K562 (cell line): ENCODE results near the gene INCA1. TPM values are rescaled to one million over a fixed set of nuclear protein-coding genes. Genes with fewer than 3 reads are reported as not detected.

ENCODE experiments used
- CEBPB ChIP-seq: fragments of 450-650 bp; IDR thresholded peaks from 2 replicates; pipeline ENCODE4 v1.6.1; 2016; ENCODE audit warnings: missing genetic modification characterization, missing compliant biosample characterization
- ETS2 ChIP-seq: IDR thresholded peaks from 2 replicates; pipeline ENCODE4 v1.6.1; 2016; ENCODE audit warnings: borderline replicate concordance, missing genetic modification characterization, mild to moderate bottlenecking, moderate library complexity, missing compliant biosample characterization; ENCODE audit not compliant: poor library complexity, severe bottlenecking
- GABPA ChIP-seq: fragments of 200-800 bp; sonication (Bioruptor generic); conservative IDR thresholded peaks from 2 replicates; pipeline ENCODE4 v1.6.1; 2016; ENCODE audit warnings: low read depth, missing genetic modification characterization, missing compliant biosample characterization
- HLTF ChIP-seq: fragments of 450-650 bp; IDR thresholded peaks from 2 replicates; pipeline ENCODE4 v1.6.1; 2016
- LCOR ChIP-seq: sonication (generic); formaldehyde crosslinking; IDR thresholded peaks from 2 replicates; pipeline ENCODE4 v1.8.0; 2022; ENCODE audit warnings: mild to moderate bottlenecking, missing genetic modification reagents
- NCOA1 ChIP-seq: fragments of 450-650 bp; IDR thresholded peaks from 2 replicates; pipeline ENCODE4 v1.6.1; 2016; ENCODE audit warnings: low read depth
- NELFE ChIP-seq: IDR thresholded peaks from 2 replicates; pipeline ENCODE4 v1.6.1; 2011; ENCODE audit warnings: mild to moderate bottlenecking; ENCODE audit not compliant: insufficient read depth, insufficient read length
- NFE2L1 ChIP-seq: fragments of 450-650 bp; IDR thresholded peaks from 2 replicates; pipeline ENCODE4 v1.6.1; 2016; ENCODE audit warnings: missing genetic modification characterization, low read depth, mild to moderate bottlenecking, missing compliant biosample characterization, moderate library complexity, borderline replicate concordance
- NUFIP1 ChIP-seq: fragments of 450-650 bp; IDR thresholded peaks from 2 replicates; pipeline ENCODE4 v1.6.1; 2018; ENCODE audit not compliant: partially characterized antibody
- ZNF589 ChIP-seq: fragments of 200-800 bp; sonication (Bioruptor generic); IDR thresholded peaks from 2 replicates; pipeline ENCODE4 v1.6.1; 2016; ENCODE audit warnings: low read depth, missing genetic modification characterization, missing compliant biosample characterization
- ZNF778 ChIP-seq: fragments of 450-650 bp; formaldehyde crosslinking; IDR thresholded peaks from 2 replicates; pipeline ENCODE4 v1.4.0; 2020; ENCODE audit warnings: mild to moderate bottlenecking, moderate library complexity
- polyA plus RNA-seq, 8 experiments: library from polyadenylated mRNA; depleted of rRNA in 4 of 8; stranded (reverse) in 5 of 8; unstranded in 3 of 8; fragments of >200 nt; fragmentation: Nextera tagmentation in 2 of 8; fragmentation: Illumina TruSeq in 1 of 8; extraction: Ambion mirVana in 2 of 8; extraction: Trizol in 1 of 8; gene quantifications; 2 replicates each; pipeline versions ENCODE4 v1.2.1 to v1.2.3, GENCODE V29; 2011 to 2014; ENCODE audit warnings: inconsistent platforms in 1 of 8, missing spikeins in 1 of 8
- total RNA-seq, 7 experiments: library from RNA; depleted of rRNA in 6 of 7; stranded (reverse); fragments of >200 nt in 6 of 7; fragmentation: Illumina TruSeq in 2 of 7; extraction: Trizol in 2 of 7; gene quantifications; 2 replicates each; pipeline versions ENCODE4 v1.2.1 to v1.2.3, GENCODE V29; 2011 to 2021; ENCODE audit warnings: low replicate concordance in 1 of 7
- TF ChIP-seq, protein P1 (sequence below), 2 experiments: fragments of 200-800 bp in 1 of 2; sonication (Bioruptor generic) in 1 of 2; sonication (generic) in 1 of 2; formaldehyde crosslinking in 1 of 2; IDR thresholded peaks in 1 of 2; conservative IDR thresholded peaks in 1 of 2; 2 replicates each; pipeline versions ENCODE4 v1.5.0 to v1.6.1; 2016 to 2020; ENCODE audit warnings: missing compliant biosample characterization in 1 of 2, missing genetic modification characterization in 1 of 2, missing genetic modification reagents in 1 of 2
- TF ChIP-seq, protein P2 (sequence below): sonication (generic); formaldehyde crosslinking; IDR thresholded peaks from 2 replicates; pipeline ENCODE4 v1.8.0; 2022; ENCODE audit warnings: mild to moderate bottlenecking, low read depth, missing genetic modification reagents
- TF ChIP-seq, protein P3 (sequence below): fragments of 450-650 bp; conservative IDR thresholded peaks from 2 replicates; pipeline ENCODE4 v1.6.1; 2016; ENCODE audit warnings: missing genetic modification characterization, low read depth, mild to moderate bottlenecking, control low read depth, missing compliant biosample characterization
- TF ChIP-seq, protein P4 (sequence below): sonication (generic); formaldehyde crosslinking; IDR thresholded peaks from 2 replicates; pipeline ENCODE4 v1.8.1; 2023; ENCODE audit warnings: mild to moderate bottlenecking, missing genetic modification reagents
- TF ChIP-seq, protein P5 (sequence below): sonication (generic); formaldehyde crosslinking; IDR thresholded peaks from 2 replicates; pipeline ENCODE4 v1.4.0; 2020; ENCODE audit warnings: mild to moderate bottlenecking, missing genetic modification reagents
- TF ChIP-seq, protein P6 (sequence below): fragments of 450-650 bp; IDR thresholded peaks from 2 replicates; pipeline ENCODE4 v1.6.1; 2016; ENCODE audit warnings: missing biosample characterization, missing genetic modification characterization

The INCA1 gene
- total and polyA plus RNA-seq, 9 of the 15 experiments (the other 6 are each of a cell fraction or from before 2014, with no cell fraction given), result 0.08 to 0.50 (median 0.13) TPM; not detected in 4

GRCh38 chr17:4939796-4940554 is 57.3 kb downstream of the INCA1 start, which contains the start of the genes RNF167 and SLC25A11 (continued):
- TF ChIP-seq, protein P1, sequence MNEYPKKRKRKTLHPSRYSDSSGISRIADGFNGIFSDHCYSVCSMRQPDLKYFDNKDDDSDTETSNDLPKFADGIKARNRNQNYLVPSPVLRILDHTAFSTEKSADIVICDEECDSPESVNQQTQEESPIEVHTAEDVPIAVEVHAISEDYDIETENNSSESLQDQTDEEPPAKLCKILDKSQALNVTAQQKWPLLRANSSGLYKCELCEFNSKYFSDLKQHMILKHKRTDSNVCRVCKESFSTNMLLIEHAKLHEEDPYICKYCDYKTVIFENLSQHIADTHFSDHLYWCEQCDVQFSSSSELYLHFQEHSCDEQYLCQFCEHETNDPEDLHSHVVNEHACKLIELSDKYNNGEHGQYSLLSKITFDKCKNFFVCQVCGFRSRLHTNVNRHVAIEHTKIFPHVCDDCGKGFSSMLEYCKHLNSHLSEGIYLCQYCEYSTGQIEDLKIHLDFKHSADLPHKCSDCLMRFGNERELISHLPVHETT (CRISPR knock-in tag; conservative IDR thresholded peaks at IDR 0.05 in 1 of 2, IDR thresholded peaks at IDR 0.05 in 1 of 2), result peak in 1 of 2 experiments; percentile 87; a peak in 2 of 4 replicates
- TF ChIP-seq, protein P2, sequence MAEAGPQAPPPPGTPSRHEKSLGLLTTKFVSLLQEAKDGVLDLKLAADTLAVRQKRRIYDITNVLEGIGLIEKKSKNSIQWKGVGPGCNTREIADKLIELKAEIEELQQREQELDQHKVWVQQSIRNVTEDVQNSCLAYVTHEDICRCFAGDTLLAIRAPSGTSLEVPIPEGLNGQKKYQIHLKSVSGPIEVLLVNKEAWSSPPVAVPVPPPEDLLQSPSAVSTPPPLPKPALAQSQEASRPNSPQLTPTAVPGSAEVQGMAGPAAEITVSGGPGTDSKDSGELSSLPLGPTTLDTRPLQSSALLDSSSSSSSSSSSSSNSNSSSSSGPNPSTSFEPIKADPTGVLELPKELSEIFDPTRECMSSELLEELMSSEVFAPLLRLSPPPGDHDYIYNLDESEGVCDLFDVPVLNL (CRISPR knock-in tag), result no peak
- no peak for TF ChIP-seq ETS2 (tag)
- TF ChIP-seq GABPA (tag), result peak; percentile 95
- TF ChIP-seq, protein P3, sequence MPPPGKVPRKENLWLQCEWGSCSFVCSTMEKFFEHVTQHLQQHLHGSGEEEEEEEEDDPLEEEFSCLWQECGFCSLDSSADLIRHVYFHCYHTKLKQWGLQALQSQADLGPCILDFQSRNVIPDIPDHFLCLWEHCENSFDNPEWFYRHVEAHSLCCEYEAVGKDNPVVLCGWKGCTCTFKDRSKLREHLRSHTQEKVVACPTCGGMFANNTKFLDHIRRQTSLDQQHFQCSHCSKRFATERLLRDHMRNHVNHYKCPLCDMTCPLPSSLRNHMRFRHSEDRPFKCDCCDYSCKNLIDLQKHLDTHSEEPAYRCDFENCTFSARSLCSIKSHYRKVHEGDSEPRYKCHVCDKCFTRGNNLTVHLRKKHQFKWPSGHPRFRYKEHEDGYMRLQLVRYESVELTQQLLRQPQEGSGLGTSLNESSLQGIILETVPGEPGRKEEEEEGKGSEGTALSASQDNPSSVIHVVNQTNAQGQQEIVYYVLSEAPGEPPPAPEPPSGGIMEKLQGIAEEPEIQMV (tag), result no peak
- TF ChIP-seq, protein P4, sequence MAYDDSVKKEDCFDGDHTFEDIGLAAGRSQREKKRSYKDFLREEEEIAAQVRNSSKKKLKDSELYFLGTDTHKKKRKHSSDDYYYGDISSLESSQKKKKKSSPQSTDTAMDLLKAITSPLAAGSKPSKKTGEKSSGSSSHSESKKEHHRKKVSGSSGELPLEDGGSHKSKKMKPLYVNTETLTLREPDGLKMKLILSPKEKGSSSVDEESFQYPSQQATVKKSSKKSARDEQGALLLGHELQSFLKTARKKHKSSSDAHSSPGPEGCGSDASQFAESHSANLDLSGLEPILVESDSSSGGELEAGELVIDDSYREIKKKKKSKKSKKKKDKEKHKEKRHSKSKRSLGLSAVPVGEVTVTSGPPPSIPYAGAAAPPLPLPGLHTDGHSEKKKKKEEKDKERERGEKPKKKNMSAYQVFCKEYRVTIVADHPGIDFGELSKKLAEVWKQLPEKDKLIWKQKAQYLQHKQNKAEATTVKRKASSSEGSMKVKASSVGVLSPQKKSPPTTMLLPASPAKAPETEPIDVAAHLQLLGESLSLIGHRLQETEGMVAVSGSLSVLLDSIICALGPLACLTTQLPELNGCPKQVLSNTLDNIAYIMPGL (CRISPR knock-in tag), result no peak
- TF ChIP-seq, protein P5, sequence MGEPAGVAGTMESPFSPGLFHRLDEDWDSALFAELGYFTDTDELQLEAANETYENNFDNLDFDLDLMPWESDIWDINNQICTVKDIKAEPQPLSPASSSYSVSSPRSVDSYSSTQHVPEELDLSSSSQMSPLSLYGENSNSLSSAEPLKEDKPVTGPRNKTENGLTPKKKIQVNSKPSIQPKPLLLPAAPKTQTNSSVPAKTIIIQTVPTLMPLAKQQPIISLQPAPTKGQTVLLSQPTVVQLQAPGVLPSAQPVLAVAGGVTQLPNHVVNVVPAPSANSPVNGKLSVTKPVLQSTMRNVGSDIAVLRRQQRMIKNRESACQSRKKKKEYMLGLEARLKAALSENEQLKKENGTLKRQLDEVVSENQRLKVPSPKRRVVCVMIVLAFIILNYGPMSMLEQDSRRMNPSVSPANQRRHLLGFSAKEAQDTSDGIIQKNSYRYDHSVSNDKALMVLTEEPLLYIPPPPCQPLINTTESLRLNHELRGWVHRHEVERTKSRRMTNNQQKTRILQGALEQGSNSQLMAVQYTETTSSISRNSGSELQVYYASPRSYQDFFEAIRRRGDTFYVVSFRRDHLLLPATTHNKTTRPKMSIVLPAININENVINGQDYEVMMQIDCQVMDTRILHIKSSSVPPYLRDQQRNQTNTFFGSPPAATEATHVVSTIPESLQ (CRISPR knock-in tag), result no peak
- TF ChIP-seq CEBPB (tag), result no peak; the same call in 1 of the 2 replicates
- TF ChIP-seq NFE2L1, result no peak
- TF ChIP-seq HLTF, result no peak
- TF ChIP-seq NUFIP1, result no peak
- TF ChIP-seq ZNF589 (CRISPR knock-in tag), result peak; percentile 80; the same call in 1 of the 2 replicates
- no peak for TF ChIP-seq LCOR
- TF ChIP-seq ZNF778 (CRISPR knock-in tag), result no peak
- TF ChIP-seq, protein P6, sequence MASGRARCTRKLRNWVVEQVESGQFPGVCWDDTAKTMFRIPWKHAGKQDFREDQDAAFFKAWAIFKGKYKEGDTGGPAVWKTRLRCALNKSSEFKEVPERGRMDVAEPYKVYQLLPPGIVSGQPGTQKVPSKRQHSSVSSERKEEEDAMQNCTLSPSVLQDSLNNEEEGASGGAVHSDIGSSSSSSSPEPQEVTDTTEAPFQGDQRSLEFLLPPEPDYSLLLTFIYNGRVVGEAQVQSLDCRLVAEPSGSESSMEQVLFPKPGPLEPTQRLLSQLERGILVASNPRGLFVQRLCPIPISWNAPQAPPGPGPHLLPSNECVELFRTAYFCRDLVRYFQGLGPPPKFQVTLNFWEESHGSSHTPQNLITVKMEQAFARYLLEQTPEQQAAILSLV (tag), result no peak
- no peak for TF ChIP-seq NELFE
- no peak for TF ChIP-seq NCOA1
